Nucleus accumbens (tissue), 56 donors: ENCODE results near the gene GON4L.
"Not testable (repeated sequence)": the region's sequence is repeated elsewhere in the genome, so short reads cannot be mapped to it uniquely, and the experiment has no call there.

Source experiments
- DNase-seq, 56 donors: peaks; one replicate each; lab custom pipeline; 2025; lab: John Stamatoyannopoulos, UW

The GON4L gene

GRCh38 chr1:155834296-155834926 lies 22.6 kb downstream of the GON4L start:
- DNase-seq: peak in 13 of 56 donors; percentile 1 to 50 (median 9)

GRCh38 chr1:155833665-155834295 lies 23.2 kb downstream of the GON4L start:
- no peak for DNase-seq

GRCh38 chr1:155831279-155831976 lies 25.6 kb downstream of the GON4L start:
- DNase-seq: no peak

- DNase-seq: no peak
These were observed 29.6 kb downstream of the GON4L start for GRCh38 chr1:155827450-155827849.

GRCh38 chr1:155816351-155816750 lies 40.7 kb downstream of the GON4L start:
- DNase-seq: no peak

GRCh38 chr1:155813672-155814071 lies 43.3 kb downstream of the GON4L start:
- DNase-seq: no peak

GRCh38 chr1:155812878-155813277 lies 44.1 kb downstream of the GON4L start:
- no peak for DNase-seq

GRCh38 chr1:155809088-155809487 lies 47.9 kb downstream of the GON4L start:
- no peak for DNase-seq

- no peak for DNase-seq
These were observed 55.9 kb downstream of the GON4L start for GRCh38 chr1:155801149-155801548.

GRCh38 chr1:155795618-155796017 lies 61.4 kb downstream of the GON4L start:
- DNase-seq: not testable (repeated sequence)

- no peak for DNase-seq
These were observed 62.3 kb downstream of the GON4L start for GRCh38 chr1:155794605-155795245.

GRCh38 chr1:155793213-155793612 lies 63.8 kb downstream of the GON4L start:
- no peak for DNase-seq

- DNase-seq: no peak
These were observed 79.4 kb downstream of the GON4L start for GRCh38 chr1:155777582-155777981.

- DNase-seq: peak in 7 of 56 donors; percentile 1 to 29 (median 2)
These were observed 80.6 kb downstream of the GON4L start for GRCh38 chr1:155776414-155776813.

GRCh38 chr1:155773221-155773620 lies 83.8 kb downstream of the GON4L start:
- no peak for DNase-seq

- DNase-seq: no peak
These were observed 87.8 kb downstream of the GON4L start for GRCh38 chr1:155769257-155769656.

- DNase-seq: not testable (repeated sequence)
These were observed 89.5 kb downstream of the GON4L start for GRCh38 chr1:155767399-155767989.

GRCh38 chr1:155763989-155764388 lies 93.0 kb downstream of the GON4L start:
- DNase-seq: not testable (repeated sequence)

GRCh38 chr1:155763090-155763815 lies 93.8 kb downstream of the GON4L start:
- peak in 28 of 56 donors; percentile 0 to 59 (median 8) for DNase-seq

- DNase-seq: no peak
These were observed 95.1 kb downstream of the GON4L start for GRCh38 chr1:155761736-155762405.
